Neuronal stem cell (in vitro differentiated cells): ENCODE data around the gene BORCS5. TPM values are rescaled to one million over a fixed set of nuclear protein-coding genes. Genes with fewer than 3 reads are reported as not detected.
A peak's percentile ranks its signal among the peaks of the same experiment; 100 is the strongest.
"Not testable (repeated sequence)": the region's sequence is repeated elsewhere in the genome, so short reads cannot be mapped to it uniquely, and the experiment has no call there.

Source experiments
- DNase-seq: peaks from one replicate; pipeline ENCODE4 v3.0.0-alpha.2; 2013; ENCODE audit warnings: low spot score
- H2AFZ ChIP-seq: one replicate; pipeline ENCODE4 v1.6.1; 2013; ENCODE audit warnings: mild to moderate bottlenecking, low read length, inconsistent platforms
- H2AK5ac ChIP-seq: 2 replicates; pipeline ENCODE4 v1.6.1; 2013; ENCODE audit warnings: low read depth, mild to moderate bottlenecking, inconsistent platforms, low read length, moderate library complexity, mixed read lengths
- H2BK120ac ChIP-seq: 2 replicates; pipeline ENCODE4 v1.6.1; 2013; ENCODE audit warnings: low read depth, mild to moderate bottlenecking, inconsistent platforms, low read length, moderate library complexity, mixed read lengths
- H2BK12ac ChIP-seq: one replicate; pipeline ENCODE4 v1.6.1; 2013; ENCODE audit warnings: low read length, inconsistent platforms
- H2BK15ac ChIP-seq: 2 replicates; pipeline ENCODE4 v1.6.1; 2013; ENCODE audit warnings: mild to moderate bottlenecking, low read length, inconsistent platforms, mixed read lengths
- H2BK5ac ChIP-seq: one replicate; pipeline ENCODE4 v1.6.1; 2013; ENCODE audit warnings: inconsistent platforms, mild to moderate bottlenecking, low read length, moderate library complexity
- H3K14ac ChIP-seq: one replicate; pipeline ENCODE4 v1.6.1; 2013; ENCODE audit warnings: low read length, inconsistent platforms
- H3K18ac ChIP-seq: 2 replicates; pipeline ENCODE4 v1.6.1; 2013; ENCODE audit warnings: low read length, inconsistent platforms
- H3K23ac ChIP-seq: 2 replicates; pipeline ENCODE4 v1.6.1; 2013; ENCODE audit warnings: low read depth, mild to moderate bottlenecking, mixed read lengths, low read length, inconsistent platforms; ENCODE audit not compliant: poor library complexity
- H3K27ac ChIP-seq: replicated peaks from 3 replicates; pipeline ENCODE4 v1.5.1; 2013; ENCODE audit warnings: low read length, inconsistent platforms
- H3K27me3 ChIP-seq, 3 experiments: 2 replicates each; pipeline ENCODE4 v1.6.1; 2013; ENCODE audit warnings: low read length in 3 of 3, mild to moderate bottlenecking in 2 of 3, inconsistent platforms in 1 of 3, low read depth in 1 of 3, mixed read lengths in 1 of 3, moderate library complexity in 1 of 3; ENCODE audit not compliant: control insufficient read depth in 3 of 3, insufficient read depth in 3 of 3
- H3K36me3 ChIP-seq, 2 donors: replicated peaks in 1 of 2; 2 replicates each; pipeline ENCODE4 v1.6.1; 2013; ENCODE audit warnings: low read length in 2 of 2; ENCODE audit not compliant: control insufficient read depth in 2 of 2, insufficient read depth in 2 of 2
- H3K4ac ChIP-seq: 2 replicates; pipeline ENCODE4 v1.6.1; 2013; ENCODE audit warnings: inconsistent platforms, mild to moderate bottlenecking, low read length, moderate library complexity
- H3K4me1 ChIP-seq, 2 donors: 1 replicate in 1 of 2; 2 replicates in 1 of 2; pipeline ENCODE4 v1.6.1; 2013; ENCODE audit warnings: low read length in 2 of 2, low read depth in 1 of 2; ENCODE audit not compliant: control insufficient read depth in 2 of 2, insufficient read depth in 1 of 2
- H3K4me2 ChIP-seq: one replicate; pipeline ENCODE4 v1.6.1; 2013; ENCODE audit warnings: mild to moderate bottlenecking, low read length, inconsistent platforms; ENCODE audit not compliant: insufficient read depth, poor library complexity, severe bottlenecking
- H3K4me3 ChIP-seq, 2 donors: 2 replicates each; pipeline ENCODE4 v1.5.1; 2013; ENCODE audit warnings: low read length in 2 of 2, mild to moderate bottlenecking in 2 of 2, inconsistent platforms in 1 of 2, moderate library complexity in 1 of 2
- H3K79me1 ChIP-seq: one replicate; pipeline ENCODE4 v1.6.1; 2013; ENCODE audit warnings: low read depth, mild to moderate bottlenecking, inconsistent platforms, low read length, moderate library complexity
- H3K9ac ChIP-seq: one replicate; pipeline ENCODE4 v1.6.1; 2013; ENCODE audit warnings: mild to moderate bottlenecking, low read depth, low read length, inconsistent platforms; ENCODE audit not compliant: poor library complexity
- H3K9me3 ChIP-seq, 2 donors: replicated peaks in 1 of 2; 2 replicates each; pipeline versions ENCODE3 to v1.6.1; 2013; ENCODE audit warnings: low read length in 2 of 2, mild to moderate bottlenecking in 2 of 2, inconsistent platforms in 1 of 2, low read depth in 1 of 2, mixed read lengths in 1 of 2, moderate library complexity in 1 of 2; ENCODE audit not compliant: control insufficient read depth in 2 of 2, insufficient read depth in 1 of 2
- H4K8ac ChIP-seq: one replicate; pipeline ENCODE4 v1.6.1; 2013; ENCODE audit warnings: low read depth, mild to moderate bottlenecking, inconsistent platforms, low read length, moderate library complexity
- H4K91ac ChIP-seq: one replicate; pipeline ENCODE4 v1.6.1; 2013; ENCODE audit warnings: low read length, low read depth, mild to moderate bottlenecking, inconsistent platforms; ENCODE audit not compliant: poor library complexity
- WGBS, 2 donors: extraction: QIAGEN DNeasy Blood & Tissue Kit; methylation state at CpG; one replicate each; pipeline ENCODE4 v1.1.7; 2013; ENCODE audit warnings: missing lambda C conversion rate in 2 of 2, mixed read lengths in 1 of 2; ENCODE audit not compliant: insufficient read length in 2 of 2, insufficient replicate concordance in 1 of 2; ENCODE audit errors: extremely low coverage in 2 of 2; 5-methylcytosine and 5-hydroxymethylcytosine counted together
- polyA plus RNA-seq, 2 experiments: library from polyadenylated mRNA; stranded (reverse); fragments of 200-250 nt; gene quantifications; one replicate each; pipeline ENCODE4 v1.2.3, GENCODE V29; 2013

The BORCS5 gene
- polyA plus RNA-seq (2013, experiment 1 of 2), result 9.3 TPM
- 9.9 TPM for polyA plus RNA-seq (2013, experiment 2 of 2)

DNA sequence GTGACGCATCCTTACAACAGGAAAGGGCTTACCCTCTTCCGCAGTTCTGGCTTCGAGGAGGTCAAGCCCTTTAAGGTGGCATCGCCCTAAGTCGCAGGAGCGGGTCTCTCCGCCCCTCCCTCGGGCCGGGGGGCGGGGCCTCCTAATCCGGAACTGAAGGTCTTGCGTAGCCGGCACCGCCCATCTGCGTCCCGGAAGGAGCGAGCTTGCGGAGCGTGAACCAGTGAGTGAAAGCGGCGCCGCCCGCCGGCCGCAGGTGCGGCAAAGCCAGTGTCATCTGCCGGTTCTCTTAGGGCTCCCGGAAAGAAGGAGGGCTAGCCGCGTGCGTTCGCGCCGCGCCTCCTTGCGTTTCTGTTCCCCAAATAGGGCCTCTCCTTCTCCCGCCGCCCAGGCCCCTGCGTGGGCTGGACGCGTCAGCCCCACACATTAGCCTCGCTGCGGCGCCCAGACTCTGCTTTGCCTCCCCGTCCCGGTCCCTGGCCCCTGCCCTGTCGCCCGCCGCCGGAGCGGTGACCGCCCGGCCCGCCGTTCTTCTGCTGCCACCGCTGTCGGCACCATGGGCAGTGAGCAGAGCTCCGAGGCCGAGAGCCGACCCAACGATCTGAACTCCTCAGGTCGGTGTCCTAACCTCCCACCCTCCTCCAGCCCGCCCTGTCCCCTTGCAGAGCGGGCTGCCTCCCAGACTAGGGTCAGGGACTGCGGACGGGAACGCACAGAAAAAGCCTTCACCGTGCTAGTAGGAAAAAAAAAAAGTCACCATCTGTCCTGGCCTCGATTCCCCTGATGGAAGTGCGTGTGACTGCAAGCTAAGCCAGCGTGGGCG lies at the start of gene BORCS5:
BORCS5 (plus strand) TSS at position 183 of the 823 bp plus-strand sequence; CDS start at position 557, 374 bp downstream.
- Histone ChIP-seq H3K27ac (peak within 1 kb of the TSS; percentile 82), H3K23ac (peak within 1 kb of the TSS; percentile 96), H2AK5ac (peak within 1 kb of the TSS; percentile 3), H2BK12ac (no peak within 1 kb of the TSS), H3K18ac (peak within 1 kb of the TSS; percentile 71), H4K8ac (no peak within 1 kb of the TSS), H3K4me1 (peaks cover 0 to 2% of the 10 kb centered on the region in 2 donors), H3K36me3 (no peaks in the 10 kb centered on the region), H3K9ac (peak within 1 kb of the TSS; percentile 97), H2BK15ac (peak within 1 kb of the TSS; percentile 74), H3K14ac (no peak within 1 kb of the TSS), H3K79me1 (no peaks in the 10 kb centered on the region), H2AFZ (peak within 1 kb of the TSS; percentile 97), H4K91ac (no peak within 1 kb of the TSS), H2BK120ac (no peak within 1 kb of the TSS), H3K4me2 (peak within 1 kb of the TSS; percentile 88), H3K4ac (no peak within 1 kb of the TSS), H3K9me3 (no peaks in the 10 kb centered on the region), H3K4me3 (peak within 1 kb of the TSS; percentile 81 to 96), H2BK5ac (no peak within 1 kb of the TSS), H3K27me3 (no peaks in the 10 kb centered on the region)
- peak; percentile 88 for DNase-seq
- no CpG with 5 or more reads among the region's 72 CpGs for WGBS, 2 donors

DNA sequence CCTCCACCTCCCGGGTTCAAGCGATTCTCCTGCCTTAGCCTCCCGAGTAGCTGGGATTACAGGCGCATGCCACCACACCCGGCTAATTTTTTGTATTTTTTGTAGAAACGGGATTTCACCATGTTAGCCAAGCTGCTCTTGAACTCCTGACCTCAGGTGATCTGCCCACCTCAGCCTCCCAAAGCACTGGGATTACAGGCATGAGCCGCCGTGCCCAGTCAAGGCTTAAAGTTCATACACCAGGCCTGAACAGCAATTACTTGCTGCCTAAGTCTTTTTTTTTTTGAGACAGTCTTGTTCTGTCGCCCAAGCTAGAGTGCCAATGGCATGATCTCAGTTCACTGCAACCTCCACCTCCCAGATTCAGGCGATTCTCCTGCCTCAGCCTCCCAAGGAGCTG lies 46.2 kb upstream of the BORCS5 start:
- H3K27ac ChIP-seq, DNase-seq, H3K4me2 ChIP-seq, H4K8ac ChIP-seq, H3K14ac ChIP-seq, H2BK120ac ChIP-seq, H2BK5ac ChIP-seq, H4K91ac ChIP-seq, H3K9ac ChIP-seq, H3K9me3 ChIP-seq, H3K36me3 ChIP-seq, H3K4me1 ChIP-seq, H3K23ac ChIP-seq, H3K4me3 ChIP-seq, H2AFZ ChIP-seq, H2BK12ac ChIP-seq, H2BK15ac ChIP-seq, H3K27me3 ChIP-seq, H3K79me1 ChIP-seq, H3K4ac ChIP-seq, H3K18ac ChIP-seq, H2AK5ac ChIP-seq: not testable (repeated sequence)
- no CpG with 5 or more reads among the region's 10 CpGs for WGBS, 2 donors

DNA sequence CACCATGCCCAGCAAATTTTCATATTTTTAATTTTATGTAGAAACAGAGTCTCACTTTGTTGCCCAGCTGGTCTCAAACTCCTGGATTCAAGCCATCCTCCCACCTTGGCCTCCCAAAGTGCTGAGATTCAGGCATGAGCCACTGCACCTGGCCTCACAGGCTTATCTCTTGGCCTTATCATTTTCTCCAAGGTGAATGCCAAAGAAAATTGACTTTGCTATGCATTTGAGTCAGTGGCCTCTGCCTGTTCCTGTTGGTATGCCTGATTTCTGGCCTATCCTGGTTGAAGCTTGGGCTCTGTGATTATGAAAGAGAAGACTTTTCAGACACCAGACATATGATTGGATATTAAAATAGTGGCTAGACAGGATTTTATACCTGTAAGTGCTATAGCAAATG lies 41.0 kb upstream of the BORCS5 start:
- Histone ChIP-seq H3K27ac (no peak overlapping the region), H3K36me3 (no peaks in the 10 kb centered on the region), H3K4ac (no peak overlapping the region), H2AK5ac (no peak overlapping the region), H3K23ac (no peak overlapping the region), H3K18ac (no peak overlapping the region), H2BK5ac (no peak overlapping the region), H3K9ac (no peak overlapping the region), H3K4me1 (peaks cover 3 to 6% of the 10 kb centered on the region in 2 donors), H3K4me3 (no peak overlapping the region), H3K9me3 (no peaks in the 10 kb centered on the region), H2AFZ (no peak overlapping the region), H4K8ac (no peak overlapping the region), H3K27me3 (no peaks in the 10 kb centered on the region), H2BK120ac (no peak overlapping the region), H4K91ac (no peak overlapping the region), H2BK15ac (no peak overlapping the region), H2BK12ac (no peak overlapping the region), H3K4me2 (no peak overlapping the region), H3K14ac (no peak overlapping the region), H3K79me1 (no peaks in the 10 kb centered on the region)
- no peak for DNase-seq

DNA sequence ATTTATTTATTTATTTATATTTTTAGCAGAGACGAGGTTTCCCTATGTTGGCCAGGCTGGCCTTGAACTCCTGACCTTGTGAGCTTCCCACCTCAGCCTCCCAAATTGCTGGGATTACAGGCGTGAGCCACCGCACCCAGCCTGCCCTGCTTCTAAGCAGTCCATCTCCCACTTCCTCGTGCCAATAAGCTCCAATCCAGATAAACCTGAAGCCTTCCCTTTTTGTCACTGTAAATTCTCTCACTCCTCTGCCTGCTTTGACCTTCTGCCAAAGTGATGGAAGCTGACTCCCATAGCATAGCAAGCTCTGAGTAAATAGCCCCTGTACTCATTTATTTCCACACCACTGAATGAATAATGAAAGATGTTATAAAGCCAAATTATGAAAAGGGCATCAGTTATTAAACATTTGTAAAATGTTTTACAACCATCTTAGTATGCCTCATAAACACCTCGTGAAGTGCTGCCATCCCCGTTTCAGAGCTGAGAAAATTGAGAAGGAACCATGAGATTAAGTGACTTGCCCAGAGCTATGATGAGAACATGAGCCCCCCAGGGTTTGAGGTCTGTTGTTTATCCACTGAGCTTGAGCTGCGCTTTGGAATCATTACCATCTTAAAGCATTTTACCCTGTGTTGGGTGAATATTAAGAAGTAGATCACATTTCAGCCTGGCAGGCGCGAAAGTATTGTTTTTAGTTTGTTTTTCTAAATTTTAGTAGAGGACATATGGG lies 37.3 kb upstream of the BORCS5 start:
- Histone ChIP-seq H2AK5ac (no peak overlapping the region), H4K91ac (no peak overlapping the region), H4K8ac (no peak overlapping the region), H2BK12ac (no peak overlapping the region), H3K9me3 (no peaks in the 10 kb centered on the region), H2BK5ac (no peak overlapping the region), H2AFZ (peak overlapping the region; percentile 78), H3K9ac (no peak overlapping the region), H3K36me3 (no peaks in the 10 kb centered on the region), H3K4me2 (no peak overlapping the region), H3K23ac (no peak overlapping the region), H3K27me3 (no peaks in the 10 kb centered on the region), H3K4me3 (peak overlapping the region in 1 of 2 donors; percentile 13), H2BK120ac (no peak overlapping the region), H3K4ac (no peak overlapping the region), H2BK15ac (no peak overlapping the region), H3K27ac (no peak overlapping the region), H3K14ac (no peak overlapping the region), H3K18ac (no peak overlapping the region), H3K79me1 (no peaks in the 10 kb centered on the region), H3K4me1 (peaks cover 3 to 6% of the 10 kb centered on the region in 2 donors)
- WGBS, 2 donors, result no CpG with 5 or more reads among the region's 9 CpGs
- no peak for DNase-seq
